Stimulated activated CD8-positive, alpha-beta memory T cell treated with anti-CD3 and anti-CD28 coated beads, Interleukin-15, amount 100 ng/mL, for 4 hours (primary cell): ENCODE data around the gene C3orf49.

ENCODE experiments used
- DNase-seq, 2 donors: peaks; one replicate each; pipeline ENCODE4 v3.0.0-alpha.2; 2020; ENCODE audit warnings: low read depth in 2 of 2

C3orf49 gene, protein sequence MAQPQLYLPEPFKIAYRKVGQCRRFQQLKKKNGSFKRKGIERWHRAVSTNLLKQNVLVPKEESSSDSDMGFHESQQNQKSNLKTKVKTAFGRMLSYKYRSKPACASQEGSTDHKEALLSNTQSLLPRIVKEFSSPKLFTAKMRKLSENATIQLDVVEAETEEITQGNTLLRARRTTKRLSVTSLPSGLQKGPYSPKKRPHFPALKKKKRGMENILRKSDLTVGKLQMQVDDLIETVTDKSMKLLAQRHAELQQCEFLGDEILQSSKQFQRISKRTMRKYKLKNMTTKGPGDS

DNA sequence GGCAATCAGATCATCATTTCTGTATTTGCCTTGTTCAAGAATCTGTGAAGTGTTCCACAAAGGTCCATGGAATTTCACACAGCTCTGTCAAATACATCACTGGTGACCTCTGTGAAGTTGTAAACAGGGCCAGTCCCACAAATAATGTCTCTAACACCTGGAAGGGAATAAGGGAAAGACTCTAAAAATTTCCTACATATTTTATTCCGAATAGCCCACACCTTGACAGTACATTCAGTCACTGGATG is at the start of gene C3orf49:
C3orf49 (plus strand) TSS at position 149 of the 248 bp plus-strand sequence. CDS start 173 bp downstream, outside the sequence.
- no peak for DNase-seq

DNA sequence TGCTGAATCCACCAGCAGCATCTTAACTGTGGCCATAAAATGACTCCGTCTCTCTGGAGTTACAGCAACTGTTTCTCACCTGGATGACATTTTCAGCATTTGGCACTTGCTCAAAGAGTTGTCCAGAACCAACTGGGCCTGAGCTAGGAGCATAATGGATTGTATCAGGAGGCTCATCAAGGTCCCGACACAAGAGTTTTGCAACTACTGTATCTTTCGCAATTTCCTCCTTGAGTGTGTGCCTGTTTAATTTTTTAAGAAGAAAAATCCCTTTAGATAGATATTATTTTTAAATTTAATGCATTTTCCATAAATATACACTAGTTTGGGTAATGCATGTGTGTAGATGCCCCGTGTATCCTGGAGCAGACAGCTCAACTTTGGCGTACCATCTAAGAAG is 44.3 kb upstream of the C3orf49 start:
- DNase-seq = no peak

DNA sequence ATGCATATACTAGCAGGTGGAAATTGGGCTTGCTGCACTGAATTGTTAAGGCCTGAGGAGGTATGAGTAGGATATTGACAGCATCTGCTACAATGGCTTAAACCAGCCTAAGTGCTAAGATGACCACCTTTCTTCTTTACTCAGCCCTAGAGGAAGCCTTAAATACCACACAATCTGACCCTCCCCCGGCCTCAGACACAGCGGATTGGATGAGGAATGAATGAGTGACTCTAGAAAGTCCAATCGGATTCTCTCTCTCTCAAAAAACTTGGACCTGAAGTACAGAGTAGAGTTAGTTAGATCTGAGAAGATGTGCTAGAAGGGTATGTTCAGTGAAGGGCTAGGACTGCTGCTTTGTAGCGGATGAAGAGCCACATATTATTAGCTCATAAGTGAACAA is 39.9 kb upstream of the C3orf49 start:
- DNase-seq = no peak

DNA sequence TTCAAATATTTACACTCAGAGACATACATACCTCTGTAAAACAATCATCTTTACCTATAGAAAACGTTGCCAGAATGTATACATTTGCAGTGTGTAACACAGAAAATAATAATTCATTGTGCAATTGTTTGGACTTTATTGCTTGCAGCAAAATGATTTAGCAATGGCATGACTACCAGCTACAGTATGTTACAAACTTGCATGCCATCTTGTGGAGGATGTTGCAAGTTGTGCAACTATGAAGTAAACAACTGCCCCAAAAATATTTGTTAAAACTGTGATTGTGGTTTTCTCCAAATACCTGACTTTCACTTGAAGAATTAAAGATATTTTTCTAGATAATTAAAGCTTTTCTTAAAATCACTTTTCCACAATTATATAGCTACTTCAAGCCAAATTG is 27.1 kb upstream of the C3orf49 start:
- no peak for DNase-seq

DNA sequence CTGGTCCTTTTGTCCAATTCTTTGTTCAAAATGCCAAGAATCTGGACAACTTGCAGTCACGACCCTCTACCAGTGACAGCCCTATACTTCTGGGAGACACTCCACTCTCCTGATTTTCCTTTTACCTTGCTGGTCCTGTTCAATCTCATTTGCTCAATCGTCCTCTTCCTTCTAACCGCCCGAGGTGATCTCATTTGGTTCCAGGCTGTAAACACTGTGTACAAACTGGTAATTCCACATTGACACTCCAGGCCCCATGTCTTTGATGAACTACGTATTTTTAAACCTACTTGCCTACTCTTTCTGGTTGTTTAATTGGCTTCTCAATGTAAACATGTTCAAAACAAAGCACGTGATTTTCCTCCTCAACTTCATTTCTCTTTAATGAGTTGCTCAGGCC is 23.7 kb upstream of the C3orf49 start:
- no peak for DNase-seq

DNA sequence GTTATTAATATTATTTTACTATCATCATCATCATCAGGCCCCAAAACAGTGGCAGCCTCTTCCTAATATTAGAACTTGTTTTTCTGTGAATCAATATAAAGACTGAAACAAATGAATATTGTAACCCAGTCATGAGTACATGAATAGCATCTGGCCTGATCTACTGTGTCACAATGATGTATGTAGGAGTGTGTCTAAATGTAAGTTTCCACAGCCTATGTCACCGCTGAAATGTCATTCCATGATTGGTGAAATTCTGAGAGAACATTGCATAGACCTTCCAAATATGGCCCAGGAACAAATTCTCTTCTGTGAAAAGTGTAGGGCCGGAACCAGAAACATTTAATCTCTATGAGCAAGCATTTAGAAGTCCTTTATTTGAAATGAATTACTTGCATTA is 20.6 kb upstream of the C3orf49 start:
- no peak for DNase-seq

DNA sequence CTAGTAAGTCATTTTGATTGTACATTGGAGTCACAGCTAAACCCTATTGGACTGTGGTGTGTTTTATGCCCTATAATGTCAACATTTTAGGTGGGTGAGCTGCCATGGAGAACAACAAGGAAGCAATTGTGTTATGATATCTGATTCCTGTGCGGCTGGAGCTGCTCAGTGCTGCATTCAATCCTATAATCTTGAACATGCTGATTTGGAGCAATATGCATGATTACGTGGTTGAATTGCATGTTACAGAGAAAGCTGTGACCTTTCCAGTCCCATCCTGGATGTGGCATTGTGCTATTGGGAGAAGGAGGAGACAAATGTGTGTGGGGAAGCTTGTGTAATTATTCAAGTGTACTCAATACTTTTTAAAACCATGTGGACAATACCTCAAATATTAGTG is 20.1 kb upstream of the C3orf49 start:
- DNase-seq = no peak

DNA sequence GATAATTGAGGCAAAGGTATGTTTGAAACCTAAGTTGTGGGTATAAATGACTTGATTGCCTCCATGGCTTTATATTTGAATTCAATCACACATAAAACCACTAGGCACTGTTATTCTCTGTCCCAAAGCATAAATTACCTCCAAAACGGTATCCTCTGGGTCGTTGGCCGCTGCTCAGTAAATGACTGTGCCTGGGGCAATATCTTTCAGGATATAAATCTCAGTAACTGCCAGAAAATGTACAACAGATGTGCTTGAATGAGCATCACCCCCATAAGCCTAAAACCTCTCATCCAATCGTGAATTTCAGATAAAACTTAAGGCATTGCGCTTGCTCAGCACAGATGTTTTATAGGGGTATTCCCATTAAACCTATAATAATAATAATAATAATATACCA is 19.0 kb upstream of the C3orf49 start:
- no peak for DNase-seq

DNA sequence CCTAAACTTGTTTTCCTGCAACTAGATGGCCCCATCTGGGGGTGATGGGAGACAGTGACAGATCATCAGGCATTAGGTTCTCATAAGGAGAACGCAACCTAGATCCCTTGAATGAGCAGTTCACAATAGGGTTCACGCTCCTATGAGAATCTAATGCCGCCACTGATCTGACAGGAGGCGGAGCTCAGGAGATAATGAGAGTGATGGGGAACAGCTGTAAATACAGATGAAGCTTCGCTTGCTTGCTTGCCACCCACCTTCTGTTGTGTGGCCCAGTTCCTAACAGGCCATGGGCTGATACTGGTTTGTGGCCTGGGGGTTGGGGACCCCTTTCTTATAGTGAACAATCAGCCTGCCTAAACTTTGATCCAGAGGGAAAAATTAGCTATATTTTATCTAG is 15.2 kb upstream of the C3orf49 start:
- DNase-seq = no peak

DNA sequence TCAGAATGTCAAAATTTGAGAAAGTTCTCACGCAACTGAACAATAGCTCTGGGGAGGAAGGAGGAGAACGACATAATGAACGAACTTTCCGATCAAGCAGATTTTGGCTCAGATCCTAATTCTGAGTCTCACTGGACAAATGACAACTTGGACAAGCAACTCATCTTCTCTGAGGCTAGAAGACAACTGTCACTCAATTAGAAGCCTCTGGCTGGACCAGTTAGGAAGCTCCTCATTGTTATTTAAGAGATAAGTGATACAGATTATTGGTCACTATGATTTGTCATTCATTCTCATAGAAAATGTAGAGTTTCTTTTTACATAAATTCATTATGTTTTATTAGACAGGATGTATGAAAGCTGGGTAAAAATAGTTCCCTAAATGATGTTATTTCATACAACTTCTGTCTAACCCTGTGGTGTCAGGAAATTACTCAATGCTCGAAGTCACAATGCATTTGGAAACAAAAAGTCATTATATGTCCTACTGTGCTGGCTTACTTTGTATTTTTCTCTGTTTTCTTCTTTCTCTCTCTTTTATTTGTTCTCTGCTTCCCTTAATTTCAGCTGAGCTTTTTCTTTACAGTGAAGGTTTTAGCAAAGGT is 11.0 kb upstream of the C3orf49 start:
- DNase-seq = no peak

DNA sequence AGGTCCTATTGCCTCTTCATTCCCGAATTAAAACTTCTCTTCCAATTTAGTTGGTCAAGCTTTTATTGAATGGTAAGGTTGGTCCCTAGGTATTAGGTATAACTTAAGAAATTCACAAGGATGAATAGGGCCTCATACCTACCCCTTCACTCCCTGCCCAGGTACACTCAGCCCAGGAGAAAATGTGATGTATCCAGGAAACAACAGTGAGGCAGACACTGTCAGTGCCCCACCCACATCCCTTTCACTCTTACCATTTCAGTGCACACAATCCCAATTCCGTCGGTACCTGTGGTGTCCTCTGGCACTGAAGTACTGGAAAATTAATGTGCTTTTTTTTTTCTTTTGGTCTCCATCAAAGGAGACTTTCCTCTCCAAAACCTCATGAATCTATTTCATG is 10.5 kb upstream of the C3orf49 start:
- DNase-seq = no peak

DNA sequence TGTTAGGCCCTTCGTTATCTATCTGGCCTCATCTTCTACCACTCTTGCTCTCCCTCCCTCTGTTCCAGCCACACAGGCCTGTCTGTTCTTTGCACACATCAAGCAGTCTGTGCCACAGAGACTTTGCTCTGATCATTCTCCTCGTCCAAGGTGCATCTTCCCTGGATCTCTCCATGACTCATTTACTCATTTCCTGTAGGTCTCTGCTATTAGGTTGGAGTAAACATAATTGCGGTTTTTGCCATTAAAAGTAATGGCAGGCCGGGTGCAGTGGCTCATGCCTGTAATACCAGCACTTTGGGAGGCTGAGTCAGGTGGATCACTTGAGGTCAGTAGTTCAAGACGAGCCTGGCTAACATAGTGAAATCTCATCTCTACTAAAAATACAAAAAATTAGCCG is 9.5 kb upstream of the C3orf49 start:
- DNase-seq = no peak

DNA sequence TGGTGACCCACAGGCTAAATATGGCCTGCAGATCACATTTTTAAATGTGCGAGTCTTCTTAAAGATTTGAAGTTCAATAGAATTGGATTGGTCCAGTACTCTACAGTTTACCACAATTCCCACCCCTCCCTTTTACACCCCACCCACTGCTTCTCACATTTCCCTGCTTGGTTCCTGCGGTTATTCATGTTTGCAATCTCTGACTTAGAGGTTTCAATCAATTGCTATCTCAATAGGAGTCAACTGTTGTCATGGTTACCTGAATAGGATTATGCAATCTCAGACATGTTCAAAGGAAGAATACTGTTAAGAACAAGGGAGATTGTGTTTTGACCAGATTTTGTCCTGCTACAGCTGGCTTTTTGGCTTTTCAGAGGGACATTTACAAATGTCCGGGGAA is 4.9 kb upstream of the C3orf49 start:
- DNase-seq = no peak

DNA sequence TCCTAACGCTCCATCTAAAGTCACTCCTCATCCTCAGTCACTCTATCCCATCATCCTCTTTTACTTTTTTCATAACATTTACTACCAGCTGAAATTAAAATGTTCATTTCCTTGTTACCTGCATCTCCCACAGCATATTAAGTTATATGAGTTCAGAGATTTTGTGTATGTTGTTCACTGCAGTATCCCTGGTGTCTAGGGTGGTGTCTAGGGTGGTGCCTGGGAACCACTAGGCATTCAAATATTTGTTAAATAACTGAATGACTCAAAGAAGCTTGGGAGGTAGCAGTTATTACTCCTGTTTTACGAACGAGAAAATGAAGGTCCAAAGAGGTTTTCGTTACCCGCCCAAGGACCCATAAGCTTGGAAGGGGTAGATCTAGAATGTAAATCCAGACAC is 1.9 kb upstream of the C3orf49 start:
- DNase-seq = no peak

DNA sequence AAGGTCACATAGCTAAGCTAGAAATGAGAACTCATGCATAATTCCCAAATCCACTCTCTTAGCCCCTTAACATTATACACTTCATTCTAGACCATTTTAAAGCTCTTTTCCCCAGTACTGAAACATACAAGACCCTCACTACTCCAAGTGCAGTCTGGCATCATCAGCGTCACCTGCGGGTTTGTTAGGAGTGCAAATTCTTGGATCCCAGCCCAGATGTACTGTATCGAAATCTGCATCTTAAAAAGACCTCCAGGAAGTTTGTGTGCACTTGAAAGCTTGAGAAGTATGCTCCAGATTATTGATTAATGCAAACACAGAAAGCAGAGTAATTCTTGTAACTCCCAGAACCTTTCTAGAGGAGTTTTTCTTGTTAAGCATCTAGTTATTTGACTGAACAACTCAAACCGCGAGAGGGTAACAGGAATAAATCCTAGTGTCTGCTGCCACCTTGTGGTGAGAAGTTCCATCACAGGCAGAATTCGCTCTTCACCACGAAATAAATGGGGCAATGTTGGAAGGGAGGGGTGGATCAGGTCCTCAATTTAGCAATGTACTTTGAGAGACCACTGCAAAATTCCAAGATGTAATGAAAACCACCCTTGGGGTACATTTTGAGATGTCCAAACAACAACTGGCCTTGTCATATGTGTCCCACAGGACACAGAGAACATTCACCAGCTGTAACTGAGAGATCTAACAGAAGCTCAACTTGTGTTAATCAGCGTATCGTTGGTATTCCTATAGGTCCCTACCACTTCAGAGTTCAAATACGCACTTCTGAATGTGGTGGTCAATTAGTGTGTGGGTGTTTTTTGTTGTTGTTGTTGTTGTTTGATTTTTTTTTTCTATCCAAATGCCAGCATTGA is 583 bp upstream of the C3orf49 start:
- peak in 1 of 2 donors; percentile 30 for DNase-seq

DNA sequence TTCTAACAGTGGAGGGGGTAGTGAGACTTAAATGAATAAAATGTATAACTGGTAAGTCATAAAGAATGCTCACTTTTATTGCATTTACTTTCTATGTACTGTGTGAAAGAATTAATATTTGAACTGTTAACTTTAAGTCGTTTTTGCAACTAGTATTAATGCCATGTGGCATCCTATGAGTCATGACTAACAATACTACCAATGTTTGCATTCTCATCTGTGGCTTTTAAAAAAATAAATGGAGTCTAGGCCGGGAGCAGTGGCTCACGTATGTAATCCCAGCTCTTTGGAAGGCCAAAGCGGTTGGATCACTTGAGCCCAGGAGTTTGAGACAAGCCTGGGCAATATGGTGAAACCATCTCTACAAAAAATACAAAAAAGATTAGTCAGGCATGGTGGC is 5.2 kb downstream of the C3orf49 start:
- no peak for DNase-seq

DNA sequence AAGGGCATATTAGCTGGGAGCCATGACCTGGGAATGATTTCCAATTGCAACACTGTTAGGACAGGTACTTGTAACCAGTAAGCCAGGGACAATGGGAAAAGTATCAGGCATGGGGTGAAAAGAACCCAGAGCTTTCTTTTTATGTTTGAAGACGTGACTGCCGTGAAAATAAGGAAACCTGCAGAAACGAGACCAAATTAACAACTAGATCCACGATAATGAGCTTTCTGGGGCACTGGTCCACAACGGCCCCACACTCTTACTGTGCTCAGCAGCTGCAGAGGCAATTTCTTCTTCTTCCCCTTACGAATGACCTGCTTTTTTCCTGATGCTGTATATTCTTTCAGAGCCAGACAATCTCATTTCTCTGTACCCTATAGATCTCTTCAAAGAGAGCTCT is 11.4 kb downstream of the C3orf49 start:
- DNase-seq = no peak

DNA sequence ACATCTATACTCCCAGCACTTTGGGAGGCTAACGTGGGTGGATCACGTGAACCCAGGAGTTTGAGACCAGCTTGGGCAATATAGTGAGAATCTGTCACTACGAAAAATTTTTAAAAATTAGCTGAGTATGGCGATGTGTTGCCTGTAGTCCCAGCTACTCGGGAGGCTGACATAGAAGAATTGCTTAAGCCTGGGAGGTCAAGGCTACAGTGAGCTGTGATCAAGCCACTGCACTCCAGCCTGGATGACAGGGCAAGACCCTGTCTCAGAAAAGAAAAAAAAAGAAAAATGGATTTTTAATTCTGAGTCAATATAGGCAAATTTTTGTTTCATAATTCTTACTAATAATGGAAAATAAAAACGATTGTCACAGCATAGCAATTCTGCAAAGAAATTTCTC is 13.3 kb downstream of the C3orf49 start:
- DNase-seq = no peak

DNA sequence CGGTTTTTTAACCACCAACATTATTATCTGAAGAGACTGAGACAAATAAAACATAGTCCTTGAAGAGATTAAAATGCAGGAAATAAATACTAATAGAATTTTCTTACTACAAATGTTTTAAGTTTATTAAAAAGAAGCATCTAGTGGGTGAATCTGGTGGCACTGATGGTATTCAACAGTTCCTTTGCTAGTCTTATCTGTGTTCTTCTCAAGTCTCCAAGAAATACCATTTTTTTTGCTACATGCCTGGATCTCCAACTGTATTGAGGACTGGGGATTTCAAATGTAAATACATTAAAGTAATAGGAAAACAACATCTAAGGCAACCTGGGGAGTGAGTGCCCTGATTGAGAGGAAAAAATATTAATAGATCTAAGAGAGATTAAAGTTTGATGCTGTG is 22.6 kb downstream of the C3orf49 start:
- no peak for DNase-seq

DNA sequence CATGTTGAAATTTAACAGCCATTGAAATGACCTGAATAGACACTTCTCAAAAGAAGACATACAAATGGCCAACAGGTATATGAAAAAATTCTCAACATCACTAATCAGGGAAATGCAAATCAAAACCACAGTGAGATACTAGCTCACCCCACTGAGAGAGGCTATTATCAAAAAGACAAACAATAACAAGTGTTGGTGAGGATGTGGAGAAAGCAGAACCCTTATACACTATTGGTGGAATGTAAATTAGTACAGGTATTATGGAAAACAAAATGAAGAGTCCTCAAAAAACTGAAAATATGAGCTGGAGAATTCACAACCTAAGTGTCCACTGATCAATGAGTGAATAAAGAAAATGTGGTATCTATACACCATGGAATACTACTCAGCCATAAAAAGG is 23.0 kb downstream of the C3orf49 start:
- no peak for DNase-seq

DNA sequence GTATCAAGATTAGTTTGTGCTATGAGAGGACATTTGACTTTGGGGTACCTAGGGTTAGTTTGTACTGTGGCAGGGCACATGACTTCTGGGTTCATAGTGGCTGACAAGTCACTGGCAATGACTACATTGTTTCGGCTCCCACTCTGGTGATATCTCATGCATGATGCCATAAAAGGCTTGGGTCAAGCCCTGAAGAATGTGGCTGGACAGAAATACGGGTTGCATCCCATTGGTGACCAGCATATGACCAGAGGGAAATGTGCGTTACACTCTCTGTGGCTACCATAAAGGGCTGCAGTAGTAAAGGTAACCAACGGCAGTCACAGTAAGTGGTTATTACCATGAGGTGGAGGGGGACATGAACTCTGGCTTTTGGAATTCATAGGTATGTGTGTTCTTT is 26.1 kb downstream of the C3orf49 start:
- DNase-seq = no peak

DNA sequence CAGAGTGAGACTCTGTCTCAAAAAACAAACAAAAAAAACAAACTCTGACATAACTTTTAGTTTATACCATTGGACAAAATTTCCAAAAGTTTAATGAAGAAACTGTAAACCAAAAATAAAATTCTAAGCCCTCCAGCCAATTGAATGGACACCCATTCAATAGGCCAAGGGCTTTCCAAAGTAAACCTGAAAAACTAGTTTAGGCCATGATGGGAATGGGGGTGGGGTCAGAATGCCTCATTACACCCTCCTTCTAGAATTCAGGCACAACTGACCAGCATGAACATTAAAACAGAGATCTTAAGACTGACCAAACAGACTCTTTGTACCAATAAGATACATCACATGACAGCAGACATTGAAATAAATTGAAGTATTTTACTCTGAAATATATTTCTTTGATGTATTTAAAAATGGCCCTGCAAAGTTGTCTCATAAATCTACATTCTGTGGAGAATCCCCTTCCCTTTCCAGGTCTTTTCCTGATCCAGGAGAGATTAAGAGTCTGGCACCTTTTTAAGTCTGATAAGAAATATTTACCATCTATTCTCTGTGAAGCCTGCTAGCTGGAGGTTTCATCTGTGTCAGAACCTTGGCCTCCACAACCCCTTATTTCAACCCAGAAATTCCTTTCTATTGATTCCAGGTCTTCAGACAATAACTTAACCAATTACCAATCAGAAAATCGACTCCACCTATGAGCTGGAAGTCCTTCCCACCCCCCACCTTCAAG is 28.8 kb downstream of the C3orf49 start:
- DNase-seq = no peak

DNA sequence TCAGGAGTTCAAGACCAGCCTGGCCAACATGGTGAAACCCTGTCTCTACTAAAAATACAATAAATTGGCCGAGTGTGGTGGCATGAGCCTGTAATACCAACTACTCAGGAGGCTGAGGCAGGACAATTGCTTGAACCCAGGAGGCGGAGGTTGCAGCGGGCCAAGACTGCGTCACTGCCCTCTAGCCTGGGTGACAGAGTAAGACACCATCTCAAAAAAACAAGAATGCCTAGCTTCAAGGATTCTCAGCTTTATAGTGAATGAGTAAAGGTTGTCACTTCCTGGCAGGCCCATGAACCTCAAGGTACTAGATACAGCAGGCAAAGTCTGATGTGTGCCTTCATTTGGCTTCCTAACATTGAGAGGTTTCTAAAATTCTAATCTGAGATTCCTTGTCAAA is 30.1 kb downstream of the C3orf49 start:
- DNase-seq = no peak
